Activated T-cell treated with anti-CD3 and anti-CD28 coated beads, Interleukin-2, amount 50 U/mL, for 1 hour (primary cell): ENCODE data around the gene TMEM150C.

Experiments
- DNase-seq: peaks from one replicate; pipeline ENCODE4 v3.0.0-alpha.2; 2020

TMEM150C gene

GRCh38 chr4:82561786-82562563 lies at the start of gene TMEM150C:
TSS of gene TMEM150C (minus strand) at chr4:82561988. CDS start at chr4:82504657, 57,331 bp downstream.
- DNase-seq: no peak

GRCh38 chr4:82611527-82611926 lies 49.7 kb upstream of the TMEM150C start:
- DNase-seq: no peak

- DNase-seq: no peak
Measured at GRCh38 chr4:82610041-82610440, 48.3 kb upstream of the TMEM150C start.

- DNase-seq: no peak
Measured at GRCh38 chr4:82606622-82607021, 44.8 kb upstream of the TMEM150C start.

GRCh38 chr4:82604522-82604921 lies 42.7 kb upstream of the TMEM150C start:
- DNase-seq: no peak

GRCh38 chr4:82601242-82602015 lies 39.6 kb upstream of the TMEM150C start:
- DNase-seq: no peak

GRCh38 chr4:82599336-82599735 lies 37.5 kb upstream of the TMEM150C start:
- DNase-seq: no peak

- no peak for DNase-seq
Measured at GRCh38 chr4:82594456-82594855, 32.7 kb upstream of the TMEM150C start.

- DNase-seq: no peak
Measured at GRCh38 chr4:82593411-82593810, 31.6 kb upstream of the TMEM150C start.

GRCh38 chr4:82592639-82593038 lies 30.9 kb upstream of the TMEM150C start:
- DNase-seq: no peak

GRCh38 chr4:82591592-82591991 lies 29.8 kb upstream of the TMEM150C start:
- no peak for DNase-seq

GRCh38 chr4:82589756-82590155 lies 28.0 kb upstream of the TMEM150C start:
- no peak for DNase-seq

- DNase-seq: no peak
Measured at GRCh38 chr4:82588771-82589270, 27.0 kb upstream of the TMEM150C start.

- DNase-seq: no peak
Measured at GRCh38 chr4:82587826-82588540, 26.2 kb upstream of the TMEM150C start.

- DNase-seq: no peak
Measured at GRCh38 chr4:82585690-82586435, 24.1 kb upstream of the TMEM150C start.

- no peak for DNase-seq
Measured at GRCh38 chr4:82584931-82585330, 23.1 kb upstream of the TMEM150C start.

- DNase-seq: no peak
Measured at GRCh38 chr4:82583897-82584587, 22.3 kb upstream of the TMEM150C start.

- DNase-seq: no peak
Measured at GRCh38 chr4:82579932-82580331, 18.1 kb upstream of the TMEM150C start.

- no peak for DNase-seq
Measured at GRCh38 chr4:82578935-82579334, 17.1 kb upstream of the TMEM150C start.

- no peak for DNase-seq
Measured at GRCh38 chr4:82577451-82577850, 15.7 kb upstream of the TMEM150C start.

- DNase-seq: no peak
Measured at GRCh38 chr4:82569727-82570126, 7.9 kb upstream of the TMEM150C start.

GRCh38 chr4:82569076-82569475 lies 7.3 kb upstream of the TMEM150C start:
- DNase-seq: no peak
